Kidney capillary endothelial cell (primary cell): ENCODE data around the gene ONECUT3.
"Not testable (repeated sequence)": the region's sequence is repeated elsewhere in the genome, so short reads cannot be mapped to it uniquely, and the experiment has no call there.

Experiments
- DNase-seq: peaks from one replicate; pipeline ENCODE4 v3.0.0-alpha.2; 2018; ENCODE audit warnings: low spot score

ONECUT3 gene

DNA sequence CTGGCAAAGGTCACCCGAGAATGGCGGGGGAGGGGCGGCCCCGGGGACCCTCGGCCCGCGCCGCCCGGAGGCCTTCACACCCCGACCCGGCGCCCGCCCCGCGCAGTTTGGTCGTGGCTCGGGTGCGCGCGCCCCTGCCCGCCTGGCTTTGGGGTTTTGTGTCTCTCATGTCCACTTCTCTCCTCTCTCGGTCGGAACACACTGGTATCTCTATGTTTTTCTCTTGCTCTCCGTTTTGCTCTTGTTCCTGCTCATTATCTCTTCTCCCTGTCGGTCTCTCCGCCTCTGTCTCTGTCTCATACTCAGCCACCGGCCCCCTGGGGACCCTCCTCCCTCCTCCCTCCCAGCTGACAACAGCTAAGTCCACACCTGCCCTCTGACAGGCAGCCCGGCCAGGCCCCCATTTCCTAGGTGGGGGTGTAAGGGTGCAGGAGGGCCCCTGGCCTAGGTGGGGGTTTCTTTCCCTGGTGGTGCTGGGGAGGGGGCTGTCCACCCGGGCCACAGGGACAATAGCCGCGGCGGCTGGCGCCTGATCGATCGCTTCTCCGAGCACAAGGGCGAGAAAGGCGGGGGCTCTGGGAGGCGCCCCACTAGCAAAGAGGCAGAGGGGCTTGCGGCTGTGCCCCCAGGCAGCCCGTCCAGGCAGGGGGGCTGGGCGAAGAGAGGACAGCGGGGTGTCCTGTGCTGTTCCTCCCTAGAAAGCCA is 2.3 kb downstream of the ONECUT3 start:
- DNase-seq = no peak

DNA sequence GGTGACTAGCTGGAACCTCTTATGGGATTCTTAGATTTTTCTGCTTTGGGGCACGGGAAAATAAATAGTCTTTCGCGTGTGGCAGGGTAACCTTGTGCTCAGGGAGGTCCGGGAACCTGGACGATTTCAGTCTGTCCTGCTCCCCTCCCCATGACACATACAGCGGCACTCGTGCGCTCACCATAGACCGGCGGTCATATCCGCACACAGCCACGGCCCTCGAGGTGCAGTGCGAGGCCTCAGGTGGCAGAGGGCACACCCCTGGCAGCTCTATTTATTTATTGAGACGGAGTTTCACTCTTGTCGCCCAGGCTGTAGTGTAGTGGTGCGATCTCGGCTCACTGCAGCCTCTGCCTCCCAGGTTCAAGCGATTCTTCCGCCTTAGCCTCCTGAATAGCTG is 3.0 kb downstream of the ONECUT3 start:
- no peak for DNase-seq

DNA sequence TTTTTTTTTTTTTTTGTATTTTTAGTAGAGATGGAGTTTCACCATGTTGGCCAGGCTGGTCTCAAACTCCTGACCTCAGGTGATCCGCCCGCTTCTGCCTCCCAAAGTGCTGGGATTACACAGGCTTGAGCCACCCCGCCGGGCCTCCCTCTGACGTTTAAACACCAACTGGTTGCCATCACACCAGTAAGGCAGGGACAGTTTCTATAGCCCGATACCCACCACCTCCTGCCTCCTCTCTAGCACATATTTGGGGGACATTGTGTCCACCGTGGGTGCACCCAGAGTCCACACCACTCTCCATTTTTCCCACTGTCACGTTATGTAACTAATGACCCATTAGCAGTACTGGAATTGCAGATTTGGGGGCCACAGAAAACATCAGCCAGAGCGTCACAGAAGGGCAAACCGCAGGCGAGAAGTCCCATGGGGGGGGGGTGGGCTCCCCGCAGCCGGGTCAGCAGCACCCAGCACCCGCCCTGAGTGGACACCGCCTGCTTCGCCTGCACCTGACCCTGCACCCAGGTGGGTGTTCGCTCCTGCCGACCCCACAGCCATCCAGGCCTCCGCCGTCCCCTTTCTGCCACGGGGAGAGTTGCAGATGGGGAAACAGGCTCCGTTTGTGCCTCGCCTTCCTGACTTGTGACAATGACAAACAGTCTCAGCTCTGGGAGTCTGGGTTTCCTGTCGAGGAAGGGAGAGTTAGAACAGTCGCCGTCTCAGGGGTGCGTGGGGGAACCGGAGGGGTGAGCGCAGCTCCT is 3.6 kb downstream of the ONECUT3 start:
- DNase-seq = no peak

GRCh38 chr19:1757468-1758230 is 4.3 kb downstream of the ONECUT3 start:
- DNase-seq = no peak

DNA sequence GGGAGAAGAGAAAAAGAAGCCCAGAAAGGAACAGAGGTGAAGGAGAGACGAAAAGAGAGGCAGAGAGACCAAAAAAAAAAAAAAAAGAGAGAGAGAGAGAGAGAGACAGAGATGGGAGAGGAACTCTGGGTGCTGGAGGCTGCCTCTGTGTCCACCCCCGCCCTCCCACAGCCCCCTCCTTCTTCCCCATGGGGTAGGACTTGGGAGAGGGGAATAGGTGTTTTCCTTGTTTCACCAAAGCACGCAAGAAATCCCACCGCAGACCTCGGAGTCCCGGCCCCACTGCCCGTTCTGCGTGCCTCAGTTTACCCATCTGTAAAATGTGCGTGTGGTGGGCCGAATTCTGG is 4.9 kb downstream of the ONECUT3 start:
- no peak for DNase-seq

- DNase-seq = no peak
Measured at GRCh38 chr19:1758959-1759903, 5.9 kb downstream of the ONECUT3 start.

- DNase-seq = no peak
Measured at GRCh38 chr19:1760020-1760419, 6.7 kb downstream of the ONECUT3 start.

DNA sequence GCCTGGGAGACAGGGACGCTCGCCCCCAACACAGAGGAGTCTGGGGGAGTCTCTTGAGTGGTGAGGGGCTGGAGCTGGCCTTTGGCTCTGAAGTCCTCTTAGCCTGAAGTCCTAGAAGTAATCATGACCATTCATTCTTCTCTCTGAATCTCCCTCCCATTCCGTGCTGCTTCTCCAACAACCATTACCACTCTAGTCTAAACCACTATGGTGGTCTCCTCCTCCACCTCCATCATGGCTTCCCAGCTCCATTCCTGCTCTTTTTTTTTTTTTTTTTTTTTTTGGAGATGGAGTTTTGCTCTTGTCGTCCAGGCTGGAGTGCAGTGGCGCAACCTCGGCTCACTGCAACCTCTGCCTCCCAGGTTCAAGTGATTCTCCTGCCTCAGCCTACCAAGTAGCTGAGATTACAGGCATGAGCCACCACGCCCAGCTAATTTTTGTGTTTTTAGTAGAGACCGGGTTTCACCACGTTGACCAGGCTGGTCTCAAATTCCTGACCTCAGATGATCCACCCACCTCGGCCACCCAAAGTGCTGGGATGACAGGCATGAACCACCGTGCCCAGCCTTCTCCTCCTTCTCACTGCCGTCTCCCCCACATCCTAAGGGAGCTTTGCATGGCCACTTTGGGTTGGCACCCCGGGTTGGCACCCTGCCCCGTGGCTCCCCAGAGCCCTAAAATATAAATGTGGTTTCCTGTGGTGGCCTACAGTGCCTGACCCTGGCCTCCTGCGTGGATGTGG is 7.7 kb downstream of the ONECUT3 start:
- DNase-seq = not testable (repeated sequence)

DNA sequence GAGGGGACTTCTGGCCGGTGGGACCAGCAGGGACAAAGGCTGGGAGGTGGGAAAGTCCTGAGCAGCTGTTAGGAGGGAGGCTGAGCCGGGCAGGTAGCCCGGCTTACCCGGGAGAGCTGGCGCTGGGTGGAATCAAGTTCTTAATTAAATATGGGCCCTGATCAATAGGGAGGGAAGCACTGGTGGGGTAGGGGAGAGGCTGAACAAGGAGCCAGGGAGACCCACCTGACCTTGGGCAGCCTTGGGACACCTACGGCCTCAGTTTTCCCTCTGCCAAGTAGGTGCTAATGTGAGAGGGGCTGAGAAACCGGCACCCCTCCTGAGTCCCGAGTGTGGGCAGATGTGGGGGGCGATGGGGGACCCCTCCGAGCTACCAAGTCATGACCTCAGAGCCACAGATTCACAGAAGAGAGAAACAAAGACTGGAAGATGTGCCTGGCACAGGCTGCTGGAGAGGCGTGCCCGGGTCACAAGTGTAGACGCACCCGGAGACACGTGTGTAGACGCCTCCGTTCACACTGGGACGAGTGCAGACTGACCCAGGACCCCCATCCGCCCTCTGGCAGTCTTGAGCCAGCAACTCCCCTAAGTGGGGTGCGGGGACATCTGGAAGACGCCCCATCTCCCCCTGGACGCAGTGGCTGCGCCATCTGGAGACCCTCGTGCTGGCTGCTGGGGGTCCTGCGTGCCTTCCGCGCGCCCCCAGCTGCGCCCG is 8.4 kb downstream of the ONECUT3 start:
- DNase-seq = no peak

DNA sequence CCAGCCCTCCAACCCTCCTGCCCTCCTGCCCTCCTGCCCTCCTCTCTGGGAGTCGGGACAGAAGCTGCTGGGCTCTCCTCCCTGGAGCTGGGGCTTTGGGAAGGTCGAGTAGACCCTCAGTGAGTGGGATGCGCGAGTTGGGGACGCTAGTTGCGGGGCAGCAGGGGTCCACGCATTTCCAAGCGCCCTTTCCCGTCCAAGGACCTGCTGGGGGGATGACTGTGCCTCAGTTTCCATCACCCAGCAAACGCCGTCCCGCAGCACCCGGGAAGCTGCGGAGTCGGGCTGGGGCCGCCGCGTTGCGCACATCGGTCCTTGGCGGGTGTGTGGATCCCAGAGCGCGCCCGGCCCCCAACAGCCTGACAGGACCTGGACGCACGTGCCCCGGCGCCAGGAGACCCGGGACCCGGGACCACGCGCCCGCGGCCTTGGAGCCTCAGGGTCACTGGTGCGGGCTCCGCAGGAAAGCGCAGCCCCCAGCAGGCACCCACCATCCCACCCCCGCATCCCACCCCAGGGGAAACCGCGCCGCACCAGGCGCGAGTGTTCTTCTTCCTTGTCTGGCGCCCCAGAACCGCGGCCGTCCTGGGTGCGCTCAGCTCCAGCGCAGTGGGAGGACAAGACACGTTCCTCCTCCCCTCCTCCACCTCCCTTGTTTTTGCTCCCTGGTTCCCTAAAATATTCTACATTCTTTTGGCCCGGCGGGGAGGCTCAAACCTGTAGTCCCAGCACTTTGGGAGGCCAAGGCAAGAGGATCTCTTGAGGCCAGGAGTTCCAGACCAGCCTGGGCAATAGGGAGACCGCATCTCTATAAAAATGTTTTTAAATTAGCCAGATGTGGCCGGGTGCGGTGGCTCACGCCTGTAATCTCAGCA is 9.2 kb downstream of the ONECUT3 start:
- DNase-seq = no peak

GRCh38 chr19:1763648-1764639 is 10.6 kb downstream of the ONECUT3 start:
- DNase-seq = no peak

- DNase-seq = no peak
Measured at GRCh38 chr19:1764729-1765128, 11.4 kb downstream of the ONECUT3 start.

DNA sequence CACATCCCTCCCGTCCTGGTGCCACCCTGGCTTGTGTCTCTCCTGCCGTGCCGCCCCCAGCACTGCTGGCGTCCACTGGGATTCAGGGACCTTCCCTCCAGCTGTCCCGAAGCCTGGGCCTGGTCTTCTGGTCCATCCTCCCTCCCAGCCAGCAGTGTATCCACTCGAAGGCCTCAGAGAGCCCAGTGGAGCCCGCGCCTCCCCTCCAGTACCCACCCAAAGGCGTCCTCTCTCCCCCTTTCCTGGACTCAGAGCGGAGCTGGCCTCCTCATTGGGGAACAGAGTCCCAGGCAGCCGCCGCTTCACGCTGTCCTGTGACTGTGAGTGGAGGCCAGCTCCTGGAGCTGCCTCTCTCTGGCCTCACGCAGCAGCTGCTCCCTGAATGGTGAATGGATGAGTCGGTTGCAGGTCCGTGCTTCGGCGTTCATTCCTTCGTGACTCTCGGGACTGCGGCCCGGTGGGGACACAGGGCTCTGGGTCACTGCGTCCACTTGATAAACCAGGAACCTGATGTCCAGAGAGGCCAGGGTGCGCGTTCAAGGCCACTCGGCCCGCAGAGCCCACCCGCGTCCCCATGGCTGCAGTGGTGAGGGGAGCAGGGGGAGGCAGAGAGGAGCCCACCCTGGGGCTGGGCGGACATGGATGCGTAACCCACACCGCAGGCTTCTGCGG is 12.1 kb downstream of the ONECUT3 start:
- no peak for DNase-seq

DNA sequence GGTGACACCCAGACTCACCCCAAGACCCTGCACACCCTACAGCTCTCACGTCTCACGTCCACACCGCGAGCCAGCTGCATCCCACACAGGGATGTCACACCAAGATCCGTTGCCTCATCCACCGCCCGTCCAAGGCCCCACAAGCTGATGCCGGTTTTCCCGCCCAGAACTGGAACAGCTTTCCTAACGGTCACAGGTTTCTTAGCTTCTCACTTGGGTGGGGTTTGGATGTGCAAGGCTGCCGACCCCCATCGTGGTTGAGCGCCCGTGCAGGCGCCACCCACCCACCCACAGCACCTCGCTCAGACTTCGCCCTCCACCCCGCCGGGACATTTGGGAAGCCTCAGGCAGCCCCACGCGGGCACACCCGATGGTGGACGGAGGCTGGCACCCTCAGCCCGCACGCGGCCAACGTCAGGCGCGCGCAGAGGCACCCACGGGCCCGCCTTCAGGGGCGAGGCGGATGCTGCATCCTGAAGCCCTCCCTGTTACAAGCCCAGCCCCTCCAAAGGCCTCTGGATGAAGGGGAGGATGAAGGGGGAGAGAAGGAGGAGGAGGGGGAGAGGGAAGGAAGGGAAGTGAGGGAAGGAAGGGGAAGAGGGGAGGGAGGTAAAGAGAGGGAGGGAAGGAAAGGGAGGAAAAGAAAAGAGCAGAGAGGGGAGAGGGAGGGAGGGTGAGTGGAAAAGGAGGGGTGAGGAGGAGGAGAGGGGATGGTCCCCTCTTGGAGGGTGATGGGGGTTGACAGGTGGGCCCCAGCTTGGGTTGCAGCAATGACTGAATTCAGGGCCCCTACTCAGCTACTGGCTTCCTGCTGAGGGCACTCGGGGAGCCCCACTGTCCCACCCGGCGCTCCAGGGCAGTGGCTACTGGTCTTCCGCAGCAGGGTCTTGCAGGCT is 12.8 kb downstream of the ONECUT3 start:
- DNase-seq = no peak

GRCh38 chr19:1766800-1767352 is 13.6 kb downstream of the ONECUT3 start:
- no peak for DNase-seq

- DNase-seq = no peak
Measured at GRCh38 chr19:1767464-1767933, 14.2 kb downstream of the ONECUT3 start.
